Measurements from ENCODE around the gene GOLGA2. TPM values are rescaled to one million over a fixed set of nuclear protein-coding genes. Genes with fewer than 3 reads are reported as not detected.
A peak's percentile ranks its signal among the peaks of the same experiment; 100 is the strongest.

The GOLGA2 gene
- total RNA-seq, 1 experiment from 2014 or later = 51.0 TPM

- Histone ChIP-seq H4K91ac (ENCODE audit: insufficient read length, low read depth, low read length) (no peak overlapping the region), H4K8ac (replicated peaks; ENCODE audit: insufficient read length, low read depth, low read length) (no peak overlapping the region), H3K9me3 (ENCODE audit: control insufficient read depth, low read depth, low read length) (no peaks in the 10 kb centered on the region), H3T11ph (ENCODE audit: low read length) (no peak overlapping the region), H3K56ac (ENCODE audit: insufficient read length, low read depth, low read length) (no peak overlapping the region), H2AFZ (ENCODE audit: low read length) (no peak overlapping the region), H4K20me1 (ENCODE audit: control insufficient read depth, insufficient read depth, insufficient read length) (no peaks in the 10 kb centered on the region), H2BK20ac (ENCODE audit: low read depth, low read length, poor library complexity, severe bottlenecking) (no peak overlapping the region), H3K23ac (ENCODE audit: insufficient read length, low read depth, low read length) (no peak overlapping the region), H3K23me2 (ENCODE audit: insufficient read length, low read depth, low read length, poor library complexity, severe bottlenecking) (peaks cover 4% of the 10 kb centered on the region), H2BK5ac (ENCODE audit: insufficient read length, low read length) (no peak overlapping the region), H3K27me3 (ENCODE audit: insufficient read depth, low read length) (no peaks in the 10 kb centered on the region), H2BK120ac (ENCODE audit: low read depth, low read length, poor library complexity, severe bottlenecking) (no peak overlapping the region), H4K5ac (ENCODE audit: insufficient read length, low read depth, low read length) (no peak overlapping the region), H2BK12ac (ENCODE audit: insufficient read length, low read depth, low read length) (no peak overlapping the region), H2BK15ac (ENCODE audit: low read depth, low read length) (no peak overlapping the region), H3K18ac (ENCODE audit: insufficient read length, low read depth, low read length) (no peak overlapping the region), H3K27ac (ENCODE audit: insufficient read length, low read depth, low read length) (no peak overlapping the region), H3K79me2 (ENCODE audit: insufficient read depth, low read length) (peaks cover 3% of the 10 kb centered on the region), H3K79me1 (ENCODE audit: insufficient read depth, low read depth, low read length, poor library complexity, severe bottlenecking) (no peaks in the 10 kb centered on the region), H3K4me2 (ENCODE audit: insufficient read depth, insufficient read length, low read length) (no peak overlapping the region), H3K9ac (ENCODE audit: extremely low read depth, insufficient read length, low read length) (no peak overlapping the region), H3K14ac (ENCODE audit: insufficient read depth, low read length) (no peak overlapping the region), H3K4me1 (ENCODE audit: insufficient read depth, low read length) (peaks cover 5% of the 10 kb centered on the region; the same call in 1 of the 2 replicates), H2AK5ac (ENCODE audit: insufficient read length, low read length) (no peak overlapping the region), H3K4ac (ENCODE audit: low read depth, low read length) (no peak overlapping the region)
- TF ChIP-seq, protein P1, sequence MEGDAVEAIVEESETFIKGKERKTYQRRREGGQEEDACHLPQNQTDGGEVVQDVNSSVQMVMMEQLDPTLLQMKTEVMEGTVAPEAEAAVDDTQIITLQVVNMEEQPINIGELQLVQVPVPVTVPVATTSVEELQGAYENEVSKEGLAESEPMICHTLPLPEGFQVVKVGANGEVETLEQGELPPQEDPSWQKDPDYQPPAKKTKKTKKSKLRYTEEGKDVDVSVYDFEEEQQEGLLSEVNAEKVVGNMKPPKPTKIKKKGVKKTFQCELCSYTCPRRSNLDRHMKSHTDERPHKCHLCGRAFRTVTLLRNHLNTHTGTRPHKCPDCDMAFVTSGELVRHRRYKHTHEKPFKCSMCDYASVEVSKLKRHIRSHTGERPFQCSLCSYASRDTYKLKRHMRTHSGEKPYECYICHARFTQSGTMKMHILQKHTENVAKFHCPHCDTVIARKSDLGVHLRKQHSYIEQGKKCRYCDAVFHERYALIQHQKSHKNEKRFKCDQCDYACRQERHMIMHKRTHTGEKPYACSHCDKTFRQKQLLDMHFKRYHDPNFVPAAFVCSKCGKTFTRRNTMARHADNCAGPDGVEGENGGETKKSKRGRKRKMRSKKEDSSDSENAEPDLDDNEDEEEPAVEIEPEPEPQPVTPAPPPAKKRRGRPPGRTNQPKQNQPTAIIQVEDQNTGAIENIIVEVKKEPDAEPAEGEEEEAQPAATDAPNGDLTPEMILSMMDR (conservative IDR thresholded peaks at IDR 0.05) = no peak
- Mint-ChIP-seq H3K4me3 (no peak overlapping the region), H3K27ac (peak overlapping the region in 1 of 3 experiments; percentile 35; a peak in 1 of 7 replicates), H3K9me3 (no peaks in the 10 kb centered on the region; a peak in 1 of 5 replicates), H3K27me3 (ENCODE audit: low read depth) (peaks cover 6% of the 10 kb centered on the region), H3K36me3 (ENCODE audit: insufficient read depth in 1 of 3, low read depth in 3 of 3) (peaks cover 16 to 17% (median 17%) of the 10 kb centered on the region in 3 experiments), H3K4me1 (peaks cover 27 to 40% of the 10 kb centered on the region in 2 experiments)
- DNase-seq = no peak
- no CpG with 5 or more reads among the region's 5 CpGs for WGBS (ENCODE audit: extremely low coverage, insufficient read length, low lambda C conversion rate)
Observed at GRCh38 chr9:128247226-128247803, 28.5 kb downstream of the GOLGA2 start.
